ENCODE measurements around the gene DLGAP4.

DNA sequence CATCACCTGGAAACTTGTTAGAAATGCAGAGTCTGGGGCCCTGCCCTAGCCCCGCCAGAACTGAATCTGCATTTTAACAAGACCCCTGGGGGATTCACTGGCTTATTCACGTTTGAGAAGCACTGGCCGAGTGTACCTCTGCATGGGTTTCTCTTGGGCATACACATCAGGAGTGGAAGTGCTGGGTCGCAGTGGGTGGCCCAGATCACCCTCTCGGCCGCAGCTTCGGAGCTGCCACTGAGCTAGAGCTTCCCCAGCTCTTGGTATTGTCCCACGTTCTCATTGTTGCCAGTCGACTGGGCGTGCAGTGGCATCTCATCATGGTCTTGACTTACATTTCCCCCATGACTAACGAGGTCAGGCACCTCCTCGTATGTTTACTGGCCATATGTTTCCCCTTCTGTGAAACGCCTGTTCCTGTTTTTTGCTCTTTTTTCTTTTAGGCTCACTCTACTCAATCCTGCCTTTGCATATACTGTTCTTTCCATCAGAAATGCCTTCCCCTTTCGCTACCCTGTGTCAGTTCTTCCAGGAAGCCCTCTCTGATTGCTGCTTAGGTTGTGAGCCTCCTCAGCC is 3.0 kb upstream of the DLGAP4 start:
- TF ChIP-seq, protein P1, sequence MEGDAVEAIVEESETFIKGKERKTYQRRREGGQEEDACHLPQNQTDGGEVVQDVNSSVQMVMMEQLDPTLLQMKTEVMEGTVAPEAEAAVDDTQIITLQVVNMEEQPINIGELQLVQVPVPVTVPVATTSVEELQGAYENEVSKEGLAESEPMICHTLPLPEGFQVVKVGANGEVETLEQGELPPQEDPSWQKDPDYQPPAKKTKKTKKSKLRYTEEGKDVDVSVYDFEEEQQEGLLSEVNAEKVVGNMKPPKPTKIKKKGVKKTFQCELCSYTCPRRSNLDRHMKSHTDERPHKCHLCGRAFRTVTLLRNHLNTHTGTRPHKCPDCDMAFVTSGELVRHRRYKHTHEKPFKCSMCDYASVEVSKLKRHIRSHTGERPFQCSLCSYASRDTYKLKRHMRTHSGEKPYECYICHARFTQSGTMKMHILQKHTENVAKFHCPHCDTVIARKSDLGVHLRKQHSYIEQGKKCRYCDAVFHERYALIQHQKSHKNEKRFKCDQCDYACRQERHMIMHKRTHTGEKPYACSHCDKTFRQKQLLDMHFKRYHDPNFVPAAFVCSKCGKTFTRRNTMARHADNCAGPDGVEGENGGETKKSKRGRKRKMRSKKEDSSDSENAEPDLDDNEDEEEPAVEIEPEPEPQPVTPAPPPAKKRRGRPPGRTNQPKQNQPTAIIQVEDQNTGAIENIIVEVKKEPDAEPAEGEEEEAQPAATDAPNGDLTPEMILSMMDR (optimal IDR thresholded peaks at IDR 0.05 in 1 of 3, IDR thresholded peaks at IDR 0.05 in 1 of 3, conservative IDR thresholded peaks at IDR 0.05 in 1 of 3; ENCODE audit: extremely low read depth in 1 of 3, insufficient read depth in 2 of 3, low read length in 3 of 3), result no peak
- TF ChIP-seq EZH2 (IDR thresholded peaks at IDR 0.05; ENCODE audit: low read length), result no peak
